Suppressor macrophage (primary cell): ENCODE results near the gene MOGAT2.

Experiments used
- DNase-seq, 4 experiments: peaks; one replicate each; pipeline ENCODE4 v3.0.0-alpha.2; 2020 to 2022

The MOGAT2 gene

DNA sequence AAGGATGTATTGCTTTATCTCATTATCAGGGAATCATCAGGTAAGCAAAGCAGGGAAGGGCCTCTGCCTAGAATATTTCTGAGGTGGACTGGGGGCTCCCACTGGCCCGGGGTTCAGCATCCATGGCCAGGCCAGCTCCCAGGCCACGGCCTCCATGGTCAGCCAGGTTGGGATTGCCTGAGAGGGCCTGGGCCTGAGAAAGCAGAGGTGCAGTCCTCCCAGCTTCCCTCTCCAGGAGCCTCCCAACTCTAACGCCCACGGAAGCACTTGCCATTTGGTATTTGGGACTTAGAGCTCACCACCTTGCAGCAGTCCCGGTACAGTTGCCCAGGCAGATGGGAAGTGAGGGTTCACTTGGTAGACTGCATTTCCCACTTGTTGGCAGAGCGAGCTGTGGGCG, 63.7 kb downstream of the MOGAT2 start:
- no peak for DNase-seq

DNA sequence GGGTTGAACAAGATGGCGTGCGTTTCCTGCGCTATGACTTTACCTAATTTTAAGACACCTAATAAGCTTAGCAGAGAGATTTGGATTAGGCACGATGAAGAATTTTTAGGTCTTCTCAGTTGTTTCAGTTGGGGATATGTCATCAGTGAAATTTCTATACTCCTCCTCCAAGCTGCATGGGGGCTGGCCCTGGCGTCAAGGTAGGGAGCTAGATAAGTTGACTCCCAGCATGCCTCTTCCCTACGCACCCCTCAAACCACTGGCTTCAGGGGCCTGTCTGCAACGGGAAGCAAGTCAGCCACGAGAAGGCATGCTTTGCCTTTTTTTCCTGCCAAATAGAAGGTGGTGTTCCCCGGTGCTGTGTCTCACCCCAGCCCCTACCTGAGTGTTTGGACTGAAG, 64.2 kb downstream of the MOGAT2 start:
- DNase-seq, result no peak
